ENCODE data around the gene SLC50A1.

Gene SLC50A1

GRCh38 chr1:155091071-155092051 is 44.3 kb upstream of the SLC50A1 start:
- POLR2A ChIA-PET: interaction anchor here (0.5 to 2.0 kb wide), 9 partner anchors 16 to 82 kb away, joined by 3 to 17 read pairs (median 5); partner anchors contain the start of genes DPM3, EFNA1, KRTCAP2 and TRIM46
- no peak overlapping the region for H3K27ac ChIP-seq (ENCODE audit: extremely low read depth, low read depth, low read length)
- no peak overlapping the region for H3K4me3 ChIP-seq (ENCODE audit: low read depth, low read length)
- peaks cover 11% of the 10 kb centered on the region for H3K4me1 ChIP-seq (ENCODE audit: control insufficient read depth, insufficient read depth, low read length)
- CTCF ChIA-PET: interaction anchor here (0.5 to 13.8 kb wide), 45 partner anchors 9 to 701 kb away, joined by 3 to 439 read pairs (median 5); partner anchors contain the start of genes EFNA1, EFNA3, KRTCAP2 and SLC50A1
- H3K9me3 ChIP-seq (ENCODE audit: control insufficient read depth, insufficient read depth, low read depth, low read length): no peaks in the 10 kb centered on the region
- no peaks in the 10 kb centered on the region for H3K36me3 ChIP-seq (ENCODE audit: control insufficient read depth in 2 of 2, insufficient read depth in 1 of 2, low read length in 2 of 2)
- TF ChIP-seq MZF1 (tag by site-specific recombination; IDR thresholded peaks at IDR 0.05; ENCODE audit: borderline replicate concordance): no peak
- TF ChIP-seq ZNF221 (tag by site-specific recombination; IDR thresholded peaks at IDR 0.05; ENCODE audit: borderline replicate concordance): no peak
- no peak for TF ChIP-seq ZNF792 (tag by site-specific recombination; IDR thresholded peaks at IDR 0.05)
- no peak for TF ChIP-seq ZNF423 (tag by site-specific recombination; IDR thresholded peaks at IDR 0.05)
- TF ChIP-seq KLF16 (tag by site-specific recombination; IDR thresholded peaks at IDR 0.05): 0 out of 2 replicates have a peak, but pooled peaks have one; percentile 17
- TF ChIP-seq ZNF140 (tag by site-specific recombination; IDR thresholded peaks at IDR 0.05): no peak
- no peak for TF ChIP-seq ZNF623 (tag by site-specific recombination; IDR thresholded peaks at IDR 0.05)
- 0 out of 2 replicates have a peak, but pooled peaks have one; percentile 7 for TF ChIP-seq KLF1 (tag by site-specific recombination; IDR thresholded peaks at IDR 0.05)
- TF ChIP-seq ZNF639 (tag by site-specific recombination; IDR thresholded peaks at IDR 0.05): peak; percentile 38; the same call in 1 of the 2 replicates
- TF ChIP-seq ZNF292 (tag by site-specific recombination; IDR thresholded peaks at IDR 0.05; ENCODE audit: borderline replicate concordance, low read depth): no peak
- TF ChIP-seq ZSCAN4 (tag by site-specific recombination; IDR thresholded peaks at IDR 0.05): no peak
- no peak for TF ChIP-seq ZNF311 (tag by site-specific recombination; IDR thresholded peaks at IDR 0.05; ENCODE audit: borderline replicate concordance)
- no peak for TF ChIP-seq ZNF404 (tag by site-specific recombination; IDR thresholded peaks at IDR 0.05)
- TF ChIP-seq ZNF362 (tag by site-specific recombination; IDR thresholded peaks at IDR 0.05): no peak
- TF ChIP-seq ZNF76 (tag by site-specific recombination; IDR thresholded peaks at IDR 0.05; ENCODE audit: borderline replicate concordance, low read depth): no peak
- TF ChIP-seq IKZF3 (tag by site-specific recombination; IDR thresholded peaks at IDR 0.05): peak; percentile 84
- 0 out of 2 replicates have a peak, but pooled peaks have one; percentile 39 for TF ChIP-seq ZNF692 (tag by site-specific recombination; IDR thresholded peaks at IDR 0.05)
- TF ChIP-seq ZNF398 (tag by site-specific recombination; IDR thresholded peaks at IDR 0.05): no peak
- TF ChIP-seq PATZ1 (tag by site-specific recombination; IDR thresholded peaks at IDR 0.05): peak; percentile 49; the same call in 1 of the 2 replicates
- no peak for TF ChIP-seq EGR2 (tag by site-specific recombination; IDR thresholded peaks at IDR 0.05; ENCODE audit: low read depth)
- TF ChIP-seq CTCF (tag by site-specific recombination; IDR thresholded peaks at IDR 0.05): peak; percentile 92
- TF ChIP-seq ZNF785 (tag by site-specific recombination; IDR thresholded peaks at IDR 0.05): peak; percentile 42; the same call in 1 of the 2 replicates
- TF ChIP-seq ZIC2 (tag by site-specific recombination; IDR thresholded peaks at IDR 0.05): peak; percentile 72
- peak; percentile 55; the same call in 1 of the 2 replicates for TF ChIP-seq ZSCAN30 (tag by site-specific recombination; IDR thresholded peaks at IDR 0.05)
- peak; percentile 84 for TF ChIP-seq ZNF2 (tag by site-specific recombination; IDR thresholded peaks at IDR 0.05)

Data from HEK293 (cell line).